Activated CD8-positive, alpha-beta memory T cell treated with anti-CD3 and anti-CD28 coated beads, Interleukin-2, amount 50 U/mL, for 1 hour (primary cell): ENCODE results near the gene ARRB2.
"Not testable (repeated sequence)": the region's sequence is repeated elsewhere in the genome, so short reads cannot be mapped to it uniquely, and the experiment has no call there.

Source experiments
- DNase-seq: peaks from one replicate; pipeline ENCODE4 v3.0.0-alpha.2; 2020; ENCODE audit errors: extremely low read depth

ARRB2 gene

DNA sequence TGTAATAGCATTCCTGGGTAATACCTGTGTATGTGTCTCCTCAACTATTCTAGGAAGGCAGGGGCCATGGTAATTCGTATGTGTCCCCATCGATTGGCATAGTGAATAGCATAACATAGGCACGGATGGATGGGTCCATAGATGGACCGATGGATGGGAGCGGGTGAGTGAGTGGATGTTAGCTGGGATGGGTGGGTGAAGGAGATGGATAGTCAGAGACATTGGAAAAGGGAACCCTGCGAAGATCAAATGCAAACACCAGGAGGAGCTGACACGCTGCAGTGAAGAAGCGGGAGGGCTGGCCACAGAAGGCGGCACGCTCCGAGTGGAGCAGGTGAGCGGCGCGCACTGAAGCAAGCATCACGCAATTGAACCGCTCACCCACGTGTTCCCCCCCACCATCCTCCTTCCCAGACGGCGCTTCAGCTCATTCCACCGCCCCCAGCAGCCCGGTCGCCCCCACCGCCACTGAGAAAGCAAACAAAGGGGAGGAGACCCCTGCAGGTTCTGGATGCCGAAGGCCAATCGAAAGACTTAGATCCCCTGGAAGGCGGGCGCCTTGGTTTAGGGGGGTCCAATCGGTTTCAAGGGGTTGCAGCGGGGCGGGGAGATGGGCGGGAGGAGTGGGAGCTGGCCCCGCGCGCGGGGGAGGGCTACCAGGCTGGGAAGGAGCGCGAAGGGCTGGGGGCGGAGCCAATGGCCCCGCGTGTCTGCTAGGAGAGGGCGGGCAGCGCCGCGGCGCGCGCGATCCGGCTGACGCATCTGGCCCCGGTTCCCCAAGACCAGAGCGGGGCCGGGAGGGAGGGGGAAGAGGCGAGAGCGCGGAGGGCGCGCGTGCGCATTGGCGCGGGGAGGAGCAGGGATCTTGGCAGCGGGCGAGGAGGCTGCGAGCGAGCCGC is at the start of gene ARRB2:
TSS of gene ARRB2 (plus strand) at position 839 of the 899 bp plus-strand sequence. CDS start 90 bp downstream, outside the sequence.
- peak; percentile 98 for DNase-seq

DNA sequence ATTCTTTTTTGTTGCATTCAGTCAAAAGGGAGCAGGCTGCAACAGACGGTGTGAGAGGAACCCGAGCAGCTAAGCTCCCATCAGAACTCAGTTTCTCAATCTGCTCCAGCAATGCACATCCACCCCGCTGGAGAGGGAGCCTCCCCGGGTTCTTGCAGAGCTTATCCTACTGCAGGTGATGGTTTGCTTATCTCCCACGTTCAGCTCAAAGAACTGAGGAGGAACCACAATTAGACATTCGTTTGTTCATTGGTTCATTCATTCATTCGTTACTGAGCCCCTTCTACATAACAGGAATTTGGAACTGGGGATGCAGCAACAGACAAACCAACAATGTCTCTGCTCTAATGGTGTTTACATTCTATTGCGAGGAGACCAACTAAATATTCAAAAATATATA is 46.7 kb upstream of the ARRB2 start:
- no peak for DNase-seq

DNA sequence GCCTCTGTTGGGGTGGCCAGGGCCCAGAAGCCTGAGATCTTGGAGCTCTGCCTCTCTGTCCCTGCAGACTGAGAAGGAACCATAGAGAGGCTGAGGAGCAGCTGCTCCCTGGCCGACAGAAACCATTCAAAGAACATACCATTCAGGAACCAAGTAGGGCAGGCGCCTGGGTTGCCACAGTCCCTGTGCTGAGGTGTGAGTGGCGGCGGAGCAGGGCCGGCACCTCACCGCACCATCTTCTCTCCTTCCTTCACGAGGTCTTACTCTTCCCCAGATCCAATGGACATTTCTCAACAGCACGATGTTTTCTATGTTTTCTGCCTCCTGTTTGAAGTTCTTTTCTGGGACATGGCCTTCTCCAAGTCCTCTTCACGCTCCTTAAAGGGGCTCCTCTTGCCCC is 46.2 kb upstream of the ARRB2 start:
- no peak for DNase-seq

DNA sequence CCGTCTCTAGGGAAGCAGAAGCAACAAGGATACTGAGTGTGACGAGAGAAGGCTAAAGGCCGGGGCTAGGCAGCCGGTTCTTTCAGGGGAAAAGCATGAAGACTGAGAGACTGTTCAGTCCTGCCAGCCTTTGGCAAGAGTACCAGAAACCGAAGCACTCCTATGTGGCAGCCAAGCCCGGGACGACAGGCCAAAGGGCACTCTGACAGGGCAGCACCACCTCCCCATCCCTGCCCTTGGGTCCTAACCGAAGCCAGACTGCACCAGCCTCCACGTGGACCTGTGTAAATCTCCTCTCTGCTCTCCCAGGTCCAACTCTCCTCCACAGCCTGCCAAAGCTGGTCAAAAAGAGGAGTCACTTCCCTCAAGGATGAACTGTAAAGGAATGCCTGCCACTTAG is 45.4 kb upstream of the ARRB2 start:
- no peak for DNase-seq

DNA sequence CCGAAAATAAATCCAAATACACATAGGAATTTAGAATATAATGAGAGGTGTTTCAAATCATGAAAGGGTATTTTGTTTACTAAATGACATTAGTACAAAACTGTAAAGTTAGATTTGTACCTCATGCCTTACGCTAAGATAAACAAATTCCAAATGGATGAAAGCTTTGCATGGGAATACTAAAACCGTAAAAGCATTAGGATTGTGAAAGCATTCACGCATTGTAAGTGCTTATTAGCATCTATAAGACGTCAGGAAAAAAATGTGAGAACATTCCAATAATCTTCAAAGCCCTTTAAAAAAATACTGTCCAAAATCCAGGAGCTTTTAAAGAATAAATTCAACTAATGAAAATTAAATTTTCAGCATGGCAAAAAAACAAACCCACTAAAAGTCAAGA is 44.1 kb upstream of the ARRB2 start:
- DNase-seq: no peak

DNA sequence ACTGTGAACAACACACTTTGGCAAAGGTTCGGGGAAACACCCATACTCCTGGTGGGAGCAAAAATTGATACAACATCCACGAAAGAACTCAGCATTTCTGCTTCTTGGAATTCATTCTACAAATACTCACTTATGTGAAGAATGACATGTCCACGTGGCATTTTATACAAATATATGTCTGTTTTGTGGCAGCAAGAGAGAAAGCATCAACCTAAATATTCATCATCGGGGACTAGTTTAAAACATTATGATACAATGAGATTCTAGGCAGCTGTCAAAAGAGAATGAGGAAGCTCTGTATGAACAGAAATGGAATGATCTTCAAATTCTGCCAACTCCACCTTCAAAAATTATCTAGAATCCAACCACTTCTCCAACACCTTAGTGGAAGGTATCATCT is 43.3 kb upstream of the ARRB2 start:
- DNase-seq: no peak

DNA sequence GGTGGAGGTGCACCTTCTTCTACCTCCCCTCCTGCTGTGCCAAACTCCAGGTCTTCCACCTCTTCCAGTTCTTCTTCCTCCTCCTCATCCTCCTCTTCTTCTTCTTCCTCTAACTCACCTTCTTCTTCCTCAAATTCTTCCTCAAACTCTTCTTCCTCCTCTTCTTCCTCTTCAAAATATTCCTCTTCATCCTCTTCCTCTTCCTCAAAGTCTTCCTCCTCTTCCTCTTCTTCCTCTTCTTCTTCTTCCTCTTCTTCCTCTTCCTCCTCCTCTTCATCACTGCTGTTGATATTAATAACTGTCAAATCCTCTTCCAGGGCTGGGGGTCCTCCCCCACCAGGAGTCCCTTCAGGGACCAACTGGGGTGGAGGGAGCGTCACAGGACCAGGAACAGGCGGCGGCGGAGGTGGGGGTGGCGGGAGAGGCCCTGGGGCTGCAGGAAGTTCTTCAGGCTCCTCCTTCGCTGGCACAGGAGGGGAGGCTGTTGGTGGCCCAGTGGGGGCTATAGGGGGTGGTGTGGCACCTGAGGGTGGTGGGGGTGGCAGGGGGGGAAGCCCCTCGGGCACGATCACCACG is 38.3 kb upstream of the ARRB2 start:
- no peak for DNase-seq

DNA sequence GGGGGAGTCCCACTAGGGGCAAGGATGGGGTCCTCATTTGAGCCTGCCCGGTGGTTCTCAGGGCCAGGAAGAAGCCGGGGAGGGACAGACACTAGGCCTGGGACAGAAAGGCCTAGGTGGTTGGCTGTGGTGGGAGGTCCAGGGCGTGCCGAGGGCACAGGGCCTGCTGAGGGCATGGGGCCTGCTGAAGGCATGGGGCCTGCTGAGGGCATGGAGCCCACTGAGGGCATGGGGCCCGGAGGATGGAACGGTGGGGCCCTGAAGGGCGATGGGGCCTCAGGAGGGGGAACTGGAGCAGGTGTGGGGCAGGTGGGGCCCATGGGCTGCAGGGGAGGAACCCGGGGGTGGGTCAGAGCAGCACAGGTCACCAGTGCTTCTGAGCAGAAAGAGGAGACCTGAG is 37.7 kb upstream of the ARRB2 start:
- DNase-seq: no peak

DNA sequence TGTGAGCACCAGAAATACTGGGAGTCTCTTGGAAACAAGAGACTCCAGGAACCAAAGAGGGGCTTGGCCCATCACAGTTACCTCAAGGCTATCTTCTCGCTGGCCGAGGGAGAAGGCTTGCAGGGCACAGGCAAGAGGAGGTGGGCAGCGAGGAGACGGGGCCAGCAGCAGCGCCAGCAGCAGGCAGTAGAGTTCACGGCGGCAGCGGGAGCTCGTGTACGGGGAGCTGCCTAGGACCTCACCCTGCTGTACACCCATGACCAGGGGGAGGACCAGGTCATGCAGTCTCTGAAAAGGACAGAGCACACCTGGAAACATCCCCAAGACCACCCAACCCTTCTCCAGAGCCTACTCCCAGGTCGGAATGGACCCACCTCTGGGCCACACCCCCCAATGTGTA is 37.3 kb upstream of the ARRB2 start:
- DNase-seq: no peak

DNA sequence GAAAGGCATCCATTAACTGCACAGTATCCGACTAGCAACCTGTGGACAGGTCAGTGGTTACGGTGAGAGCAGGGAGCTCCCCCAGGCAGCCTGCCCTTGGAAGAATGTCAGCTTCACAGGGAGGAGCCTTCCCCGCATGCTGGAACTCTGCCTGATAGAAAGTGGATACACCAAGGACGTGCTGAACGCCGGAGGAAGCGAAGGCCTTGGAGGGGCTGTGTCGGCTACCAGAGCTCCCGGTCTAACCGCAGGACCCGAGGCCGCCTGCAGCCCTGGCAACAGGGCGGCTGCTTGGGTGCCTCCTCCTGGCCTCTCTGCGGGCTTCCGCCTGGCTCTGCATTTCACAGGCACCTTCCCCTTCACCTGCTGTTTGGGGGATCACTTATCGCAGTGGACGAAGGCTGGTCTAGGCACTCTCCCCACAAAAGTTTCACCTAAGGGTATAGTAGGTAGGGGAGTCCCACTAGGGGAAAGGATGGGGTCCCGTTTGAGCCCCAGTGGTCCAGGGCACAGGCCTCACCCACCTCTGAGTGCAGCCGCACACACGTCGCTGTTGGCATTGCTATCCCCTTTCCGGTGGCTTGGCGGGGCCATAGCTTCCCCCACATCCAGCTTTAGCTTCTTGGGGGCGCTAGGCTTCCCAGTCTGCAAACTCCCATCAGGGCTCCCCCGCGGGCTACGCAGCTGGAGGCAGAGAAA is 36.3 kb upstream of the ARRB2 start:
- no peak for DNase-seq

DNA sequence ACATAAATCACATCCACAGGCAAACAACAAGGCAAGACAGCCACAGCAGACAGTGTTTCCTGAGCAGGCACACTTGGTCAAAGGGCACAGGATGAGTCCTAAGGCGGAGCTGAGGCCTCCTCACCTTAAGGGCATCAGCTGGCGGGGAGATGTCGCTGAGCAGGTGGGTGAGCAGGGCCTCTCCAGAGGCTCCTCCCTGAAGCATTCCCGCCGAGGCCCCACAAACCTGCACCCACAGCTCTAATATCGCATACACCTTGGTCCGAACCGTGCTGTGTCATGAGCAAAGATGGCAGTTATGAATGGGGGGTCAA is 35.8 kb upstream of the ARRB2 start:
- no peak for DNase-seq

DNA sequence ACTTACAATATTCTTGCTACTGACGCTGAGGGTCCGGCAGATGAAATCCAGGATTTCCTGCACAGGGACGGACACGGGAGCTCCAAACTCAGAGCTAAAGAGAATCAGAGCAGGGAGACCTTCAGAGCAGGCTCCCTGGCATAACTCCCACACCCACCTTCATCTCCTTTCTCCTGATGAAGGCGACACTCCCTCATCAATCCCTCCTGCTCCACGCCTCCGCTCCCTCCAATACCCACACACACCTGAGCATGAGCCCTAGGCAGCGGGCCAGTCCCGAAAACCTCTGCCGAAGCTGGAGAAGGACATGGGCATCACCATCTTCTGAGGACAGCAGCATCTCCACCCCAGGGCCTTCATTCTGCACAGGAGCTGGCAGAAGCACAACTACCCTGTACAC is 34.6 kb upstream of the ARRB2 start:
- DNase-seq: no peak

DNA sequence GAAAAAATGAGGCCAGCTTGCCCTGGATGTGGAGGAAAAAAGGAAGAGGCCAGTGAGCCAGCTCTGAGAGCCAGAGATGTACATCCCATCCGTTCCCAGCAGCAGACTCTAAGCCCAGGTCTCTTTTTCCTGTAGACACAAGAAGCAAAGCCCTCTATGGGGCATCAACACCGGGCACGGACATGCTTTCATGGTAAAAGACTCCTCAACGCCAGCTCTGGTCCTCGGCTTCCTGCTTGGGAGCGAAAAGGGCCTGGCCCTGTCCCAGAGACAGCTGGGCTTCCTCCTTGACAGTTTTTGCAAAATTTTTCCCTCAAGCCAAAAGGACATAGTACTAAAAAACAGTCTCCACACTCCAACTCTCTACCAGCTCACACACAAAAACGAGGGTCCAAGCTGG is 33.6 kb upstream of the ARRB2 start:
- no peak for DNase-seq

DNA sequence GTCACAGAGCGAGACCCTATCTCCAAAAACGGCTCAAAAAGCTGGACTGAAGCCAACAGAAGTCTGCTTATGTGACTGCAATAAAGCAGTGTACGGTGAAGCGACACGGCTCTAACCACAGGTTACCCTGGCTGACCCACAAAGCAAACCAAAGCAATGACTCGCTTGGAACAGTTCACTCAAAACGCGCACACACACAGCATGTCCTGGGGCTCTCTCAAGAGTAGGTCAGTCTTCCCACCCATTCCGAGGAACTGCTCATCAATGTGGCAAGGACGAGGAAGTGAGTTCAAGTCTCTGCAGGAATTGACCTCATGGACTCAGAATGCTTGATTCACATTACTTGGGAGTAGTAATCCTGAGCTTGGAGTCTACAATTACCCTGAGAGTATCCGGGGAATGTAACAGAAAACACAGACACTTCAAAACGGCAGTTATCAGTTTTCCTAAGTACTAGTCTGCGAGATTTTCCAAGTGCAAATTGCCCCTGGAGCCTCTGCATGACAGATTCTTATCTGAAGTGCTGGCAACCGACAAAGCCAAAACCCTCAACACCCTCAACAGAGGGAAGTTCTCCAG is 31.9 kb upstream of the ARRB2 start:
- no peak for DNase-seq

DNA sequence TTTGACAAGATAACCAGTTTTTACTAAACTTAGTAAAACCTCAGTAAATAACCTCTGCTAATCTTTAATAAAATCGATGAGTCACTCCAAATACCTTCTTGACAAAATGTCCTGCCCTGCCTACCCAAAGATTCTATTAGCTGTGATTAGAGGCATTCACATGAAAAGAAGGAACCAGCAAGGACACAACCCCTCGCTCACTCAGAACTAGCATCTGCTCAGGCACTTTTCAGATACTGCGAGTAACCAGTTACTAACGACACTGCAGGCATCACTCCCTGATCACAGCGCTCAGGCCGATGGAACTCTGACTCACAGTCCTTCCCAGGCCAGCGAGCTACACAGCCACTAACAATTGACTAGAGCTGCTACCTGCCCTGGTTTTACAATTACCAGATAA is 30.8 kb upstream of the ARRB2 start:
- no peak for DNase-seq

DNA sequence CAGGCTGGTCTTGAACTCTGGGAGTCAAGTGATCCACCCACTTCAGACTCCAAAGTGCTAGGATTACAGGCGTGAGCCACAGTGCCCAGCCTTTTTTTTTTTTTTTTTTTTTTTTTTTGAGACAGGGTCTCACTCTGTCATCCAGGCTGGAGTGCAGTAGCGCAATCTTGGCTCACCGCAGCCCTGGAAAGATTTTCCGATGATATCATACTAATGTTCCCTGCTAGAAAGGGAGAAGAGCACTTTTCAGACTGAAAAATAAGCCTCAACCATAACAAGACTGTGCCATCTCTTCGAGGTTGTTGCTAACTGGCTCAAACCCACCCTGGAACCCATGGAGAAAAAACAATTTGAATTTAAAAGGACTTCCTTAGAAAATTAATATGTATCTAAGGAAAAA is 26.7 kb upstream of the ARRB2 start:
- not testable (repeated sequence) for DNase-seq

DNA sequence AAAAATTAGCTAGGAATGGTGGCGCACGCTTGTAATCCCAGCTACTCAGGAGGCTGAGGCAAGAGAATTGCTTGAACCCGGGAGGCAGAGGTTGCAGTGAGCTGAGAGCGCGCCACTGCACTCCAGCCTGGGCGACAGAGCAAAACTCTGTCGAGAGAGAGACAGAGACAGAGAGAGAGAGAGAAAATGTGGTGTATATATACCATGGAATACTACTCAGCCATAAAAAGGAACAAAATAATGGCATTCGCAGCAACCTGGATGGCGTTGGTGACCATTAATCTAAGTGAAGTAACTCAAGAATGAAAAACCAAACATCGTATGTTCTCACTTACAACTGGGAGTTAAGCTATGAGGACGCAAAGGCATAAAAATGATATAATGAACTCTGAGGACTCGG is 20.6 kb upstream of the ARRB2 start:
- not testable (repeated sequence) for DNase-seq

DNA sequence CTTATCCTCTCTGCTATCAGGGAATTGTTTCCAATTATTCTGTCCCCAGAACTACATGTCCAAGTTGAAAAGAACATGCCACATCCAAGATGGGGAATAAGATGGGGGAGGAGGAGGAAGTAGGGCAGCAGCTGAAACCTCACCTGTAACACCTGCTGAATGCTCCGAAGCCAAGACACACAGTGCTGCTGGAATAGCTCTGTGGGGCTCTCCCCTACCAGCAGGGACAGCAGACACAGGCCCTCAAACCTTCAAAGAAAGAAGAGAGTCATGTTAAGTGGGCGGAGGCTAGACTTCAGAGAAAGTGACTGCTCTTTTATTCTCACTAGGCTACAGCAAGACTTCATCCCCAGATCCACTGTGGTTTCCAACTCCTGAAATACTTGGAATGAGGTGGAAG is 19.7 kb upstream of the ARRB2 start:
- DNase-seq: no peak

DNA sequence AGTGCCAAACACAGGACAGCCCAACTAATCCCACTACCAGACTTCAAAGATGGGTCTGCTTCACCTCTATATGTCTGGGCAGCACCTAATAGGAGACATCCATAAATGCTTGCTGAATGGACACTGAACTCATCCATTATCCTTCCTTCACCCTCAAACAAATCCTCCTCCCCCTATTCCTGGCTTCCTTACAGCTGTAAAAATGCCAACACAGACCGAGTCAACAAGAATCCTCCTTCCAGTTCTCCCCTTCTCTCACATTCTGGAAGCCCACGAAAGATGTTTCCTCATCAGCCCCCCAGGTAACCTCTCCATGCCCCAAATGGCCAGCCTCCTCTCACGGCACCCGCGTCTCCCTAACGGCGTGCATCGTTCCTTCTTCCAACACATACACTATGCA is 18.7 kb upstream of the ARRB2 start:
- DNase-seq: no peak

DNA sequence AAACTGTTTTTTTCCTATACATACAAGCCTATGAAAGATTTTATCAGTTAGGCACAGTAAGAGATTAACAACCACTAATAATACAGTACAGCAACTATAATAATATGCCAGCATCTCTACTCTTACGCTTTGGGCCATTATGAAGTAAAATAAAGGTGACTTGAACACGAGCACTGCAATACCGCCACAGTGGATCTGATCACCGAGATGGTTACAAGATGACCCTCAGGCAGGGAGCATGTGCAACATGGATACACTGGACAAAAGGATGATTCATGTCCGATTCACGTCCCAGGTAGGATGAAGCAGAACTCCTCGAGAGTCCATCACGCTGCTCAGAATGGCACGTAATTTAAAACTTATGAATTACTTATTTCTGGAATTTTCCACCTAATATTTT is 17.0 kb upstream of the ARRB2 start:
- no peak for DNase-seq

DNA sequence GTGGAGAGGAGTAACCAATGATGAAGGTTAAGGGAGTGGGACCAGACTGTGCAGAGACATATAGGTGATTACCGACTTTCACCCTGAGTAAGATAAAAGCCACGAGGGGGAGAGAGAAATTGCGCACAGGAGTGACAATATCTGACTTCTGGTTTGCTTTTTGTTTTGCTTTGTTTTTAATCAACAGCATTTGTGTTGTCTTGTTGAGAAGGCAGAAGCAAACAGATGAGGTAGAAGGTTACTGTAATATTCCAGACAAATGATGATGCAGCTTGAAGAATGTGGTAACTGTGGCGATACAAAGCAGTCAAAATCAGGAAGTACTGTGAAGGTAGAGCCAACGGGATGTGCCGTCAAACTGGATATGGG is 14.0 kb upstream of the ARRB2 start:
- DNase-seq: no peak

DNA sequence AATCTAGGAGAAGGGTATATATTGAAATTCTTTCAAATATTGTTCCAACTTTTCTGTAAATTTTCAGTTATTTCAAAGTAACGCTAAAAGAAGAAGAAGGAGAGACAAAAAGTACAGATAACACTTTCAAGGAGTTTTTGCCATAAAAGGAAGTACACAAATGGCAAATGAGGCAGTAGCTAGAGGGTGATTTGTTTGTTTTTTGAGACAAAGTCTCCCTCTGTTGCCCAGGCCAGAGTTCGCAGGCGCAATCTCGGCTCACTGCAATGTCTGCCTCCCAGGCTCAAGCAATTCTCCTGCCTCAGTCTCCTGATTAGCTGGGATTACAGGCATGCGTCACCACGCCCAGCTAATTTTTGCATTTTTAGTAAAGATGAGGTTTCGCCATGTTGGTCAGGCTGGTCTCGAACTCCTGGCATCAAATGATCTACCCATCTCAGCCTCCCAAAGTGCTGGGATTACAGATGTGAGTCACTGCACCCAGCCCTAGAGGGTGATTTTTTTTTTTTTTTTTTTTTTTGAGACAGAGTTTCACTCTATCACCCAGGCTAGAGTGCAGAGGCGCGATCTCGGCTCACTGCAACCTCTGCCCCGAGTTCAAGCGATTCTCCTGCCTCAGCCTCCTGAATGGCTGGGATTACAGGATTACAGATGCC is 10.9 kb upstream of the ARRB2 start:
- not testable (repeated sequence) for DNase-seq
